SHP77 treated with DMSO at 0.1 percent for 48 hours (cell line): ENCODE measurements around the gene LINGO1.

Experiments
- DNase-seq: peaks from one replicate; lab custom pipeline; 2025; lab: John Stamatoyannopoulos, UW

Gene LINGO1, protein sequence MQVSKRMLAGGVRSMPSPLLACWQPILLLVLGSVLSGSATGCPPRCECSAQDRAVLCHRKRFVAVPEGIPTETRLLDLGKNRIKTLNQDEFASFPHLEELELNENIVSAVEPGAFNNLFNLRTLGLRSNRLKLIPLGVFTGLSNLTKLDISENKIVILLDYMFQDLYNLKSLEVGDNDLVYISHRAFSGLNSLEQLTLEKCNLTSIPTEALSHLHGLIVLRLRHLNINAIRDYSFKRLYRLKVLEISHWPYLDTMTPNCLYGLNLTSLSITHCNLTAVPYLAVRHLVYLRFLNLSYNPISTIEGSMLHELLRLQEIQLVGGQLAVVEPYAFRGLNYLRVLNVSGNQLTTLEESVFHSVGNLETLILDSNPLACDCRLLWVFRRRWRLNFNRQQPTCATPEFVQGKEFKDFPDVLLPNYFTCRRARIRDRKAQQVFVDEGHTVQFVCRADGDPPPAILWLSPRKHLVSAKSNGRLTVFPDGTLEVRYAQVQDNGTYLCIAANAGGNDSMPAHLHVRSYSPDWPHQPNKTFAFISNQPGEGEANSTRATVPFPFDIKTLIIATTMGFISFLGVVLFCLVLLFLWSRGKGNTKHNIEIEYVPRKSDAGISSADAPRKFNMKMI

GRCh38 chr15:77632534-77633133 lies at the start of gene LINGO1:
Gene LINGO1 (minus strand): TSS chr15:77632912. CDS start chr15:77632315, 597 bp downstream.
- no peak for DNase-seq

GRCh38 chr15:77681362-77681761 lies 48.6 kb upstream of the LINGO1 start:
- no peak for DNase-seq

- no peak for DNase-seq
Observed at GRCh38 chr15:77676569-77677375, 44.1 kb upstream of the LINGO1 start.

DNA sequence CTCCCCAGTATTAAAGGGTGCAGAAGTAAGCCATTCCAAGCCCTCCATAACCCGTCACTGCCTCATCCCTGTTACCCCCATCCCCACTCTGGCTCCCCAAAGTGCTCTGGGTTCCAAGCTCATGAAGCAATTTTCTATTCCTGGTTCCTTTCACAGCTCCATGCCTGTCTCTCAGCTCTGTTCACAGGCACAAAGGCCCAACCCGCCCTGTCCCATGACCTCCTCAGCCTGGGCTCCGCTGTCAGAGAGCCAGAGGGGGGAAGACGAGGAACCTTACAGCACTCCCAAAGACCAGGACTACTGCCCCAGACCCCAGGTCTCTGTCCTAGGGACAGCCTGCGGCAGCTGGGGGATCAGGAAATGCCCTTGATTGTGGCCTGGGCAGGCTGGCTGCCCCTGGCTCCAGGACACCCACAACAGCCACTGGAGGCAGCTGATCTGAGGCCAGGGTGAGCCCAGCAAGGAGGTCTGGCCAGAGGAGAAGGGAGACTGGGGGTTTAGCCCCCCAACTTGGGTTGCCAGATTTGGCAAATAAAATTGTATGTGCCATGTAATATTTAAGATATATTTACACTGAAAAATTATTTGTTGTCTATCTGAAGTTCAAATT lies 43.2 kb upstream of the LINGO1 start:
- no peak for DNase-seq

- no peak for DNase-seq
Observed at GRCh38 chr15:77674327-77674726, 41.6 kb upstream of the LINGO1 start.

- DNase-seq, result no peak
Observed at GRCh38 chr15:77673866-77674265, 41.2 kb upstream of the LINGO1 start.

- DNase-seq, result no peak
Observed at GRCh38 chr15:77672135-77672534, 39.4 kb upstream of the LINGO1 start.

GRCh38 chr15:77671362-77672056 lies 38.8 kb upstream of the LINGO1 start:
- DNase-seq, result no peak

GRCh38 chr15:77670558-77671361 lies 38.0 kb upstream of the LINGO1 start:
- no peak for DNase-seq

DNA sequence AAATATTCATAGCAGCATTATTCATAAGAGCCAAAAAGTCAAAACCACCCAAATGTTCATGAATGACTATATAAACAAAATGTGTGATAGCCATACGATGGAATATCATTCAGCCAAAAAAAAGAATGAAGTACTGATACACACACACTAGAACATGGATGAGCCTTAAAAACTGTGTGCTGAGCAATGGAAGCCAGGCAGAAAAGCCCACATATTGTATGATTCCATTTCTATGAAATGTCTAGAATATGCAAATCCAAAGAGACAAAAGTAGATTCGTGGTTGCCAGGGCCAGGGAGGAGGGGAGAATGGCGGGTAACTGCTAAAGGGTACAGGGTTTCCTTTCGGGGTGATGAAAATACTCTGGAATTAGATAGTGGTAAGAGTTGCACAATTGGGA lies 37.2 kb upstream of the LINGO1 start:
- DNase-seq, result no peak

DNA sequence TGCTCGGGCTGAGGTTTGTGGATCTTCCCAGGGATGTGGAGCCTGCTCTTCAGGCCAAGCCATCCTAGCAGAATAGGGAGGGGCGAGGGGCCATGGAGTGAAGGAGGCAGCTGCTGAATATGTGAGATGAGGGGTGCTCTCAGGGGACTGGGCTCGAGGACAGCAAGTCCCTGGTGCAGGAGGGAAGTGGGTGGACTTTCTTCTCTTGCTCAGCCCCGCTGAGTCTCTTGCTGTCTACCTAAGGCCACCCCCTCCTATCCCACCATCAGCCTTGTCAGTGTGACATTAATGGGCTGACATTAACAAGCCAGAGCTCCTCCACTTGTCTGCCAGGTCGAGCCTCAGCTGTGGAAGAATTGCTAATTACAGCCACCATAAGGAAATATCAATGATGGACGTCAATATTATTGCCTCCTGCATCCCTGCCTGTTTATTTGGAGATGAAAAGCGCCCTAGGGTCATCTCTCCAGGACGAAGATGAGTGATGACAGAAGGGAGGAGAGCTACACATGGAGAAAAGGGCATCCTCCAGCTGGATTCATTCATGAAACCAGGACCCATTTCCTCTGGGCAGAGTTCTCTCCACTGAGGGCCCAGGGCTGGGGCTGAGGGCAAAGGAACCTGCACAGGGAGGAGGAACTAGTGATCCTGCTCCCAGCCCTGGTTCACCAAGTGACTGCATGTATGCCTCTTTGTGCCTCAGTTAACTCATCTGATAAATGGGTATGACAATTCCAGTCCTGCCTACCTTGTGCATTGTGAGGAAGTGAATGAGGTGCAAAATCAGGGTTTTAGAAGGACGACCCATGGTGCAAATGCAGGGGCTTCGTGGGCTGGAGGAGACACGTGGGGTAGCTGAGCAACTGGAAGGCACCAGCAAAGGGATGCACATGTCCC lies 34.9 kb upstream of the LINGO1 start:
- DNase-seq, result no peak

DNA sequence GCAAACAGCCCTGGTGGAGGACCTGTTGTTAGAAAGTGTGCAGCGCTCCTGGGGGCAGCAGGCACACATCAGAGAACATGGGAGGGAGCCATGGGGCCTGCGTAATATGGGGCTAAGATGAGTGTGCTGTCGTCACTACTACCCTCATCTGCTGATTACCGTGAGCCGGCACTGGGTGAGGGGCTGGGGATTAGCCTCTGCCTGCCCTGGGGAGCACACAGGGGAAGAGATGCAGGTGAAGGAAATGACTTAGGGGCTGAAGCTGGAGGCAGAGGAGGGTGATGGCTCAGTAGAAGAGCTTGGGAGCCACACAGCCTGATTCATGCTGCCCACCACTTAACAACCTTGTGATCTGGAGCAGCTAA lies 33.6 kb upstream of the LINGO1 start:
- DNase-seq, result no peak

GRCh38 chr15:77665530-77666295 lies 33.0 kb upstream of the LINGO1 start:
- no peak for DNase-seq

DNA sequence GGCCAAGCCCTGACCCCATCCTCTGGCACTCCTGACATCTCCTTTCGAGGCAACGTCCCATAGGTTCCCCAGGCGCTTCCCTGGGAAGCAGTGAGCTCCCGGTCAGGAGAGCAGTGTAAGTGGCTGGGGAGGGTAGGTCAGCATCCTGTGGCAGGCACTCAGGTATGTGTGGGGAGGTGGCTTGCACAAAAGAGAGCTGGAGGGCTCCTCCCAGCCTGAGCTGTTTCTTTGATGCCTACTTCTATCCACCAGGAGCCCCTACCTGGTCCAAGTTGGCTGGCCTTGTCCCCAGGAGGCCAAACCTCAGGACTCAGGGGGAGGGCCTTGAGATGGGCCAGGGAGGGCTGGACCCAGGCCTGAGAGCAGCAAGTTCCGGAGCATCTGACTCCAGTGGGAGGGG lies 31.7 kb upstream of the LINGO1 start:
- no peak for DNase-seq

GRCh38 chr15:77663256-77663655 lies 30.5 kb upstream of the LINGO1 start:
- DNase-seq, result no peak

DNA sequence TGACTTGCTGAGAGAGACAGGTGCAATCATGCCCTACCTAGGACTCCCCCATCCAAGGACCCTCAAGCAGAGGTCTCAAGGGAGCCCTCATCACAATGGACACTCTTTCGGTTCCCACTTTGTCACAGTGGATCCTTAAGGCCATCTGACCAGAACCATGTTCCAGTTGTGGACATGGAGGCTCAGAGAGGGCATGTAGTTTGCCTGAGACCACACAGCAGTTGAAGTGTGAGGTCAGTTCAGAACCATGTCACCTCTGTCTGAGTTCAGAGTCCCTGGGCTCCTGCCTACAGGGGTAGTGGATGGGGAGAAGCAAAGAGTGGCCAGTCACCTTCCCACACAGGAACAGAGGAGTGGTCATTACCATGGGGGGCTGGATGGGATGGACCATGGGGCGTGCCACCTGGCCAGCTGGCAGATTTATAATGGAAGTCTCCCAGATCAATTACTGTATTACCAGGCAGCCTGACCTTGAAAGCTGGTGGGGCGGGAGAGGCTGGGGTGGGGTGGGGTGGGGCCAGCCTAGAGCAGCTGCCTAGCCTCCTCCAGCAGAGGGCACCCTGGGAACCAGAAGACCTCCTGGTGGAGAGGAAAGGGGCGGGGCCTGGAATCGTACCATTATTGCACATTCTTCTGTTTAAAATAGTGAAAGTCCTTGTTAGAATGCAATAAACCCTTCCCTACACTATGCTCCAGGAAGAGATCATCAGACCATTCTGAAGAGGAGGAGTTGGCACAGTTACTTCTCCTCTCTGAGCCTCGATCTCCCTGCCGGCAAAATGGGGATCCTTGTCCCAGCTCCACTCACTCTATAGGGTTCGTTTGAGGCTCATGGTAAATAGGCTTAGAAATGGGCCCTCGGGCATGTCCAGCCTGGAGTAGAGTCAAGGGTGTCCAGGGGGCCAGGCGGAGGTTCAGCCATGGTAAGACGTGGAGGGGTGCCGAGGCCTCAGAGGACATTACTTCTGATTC lies 26.9 kb upstream of the LINGO1 start:
- peak; percentile 27 for DNase-seq

DNA sequence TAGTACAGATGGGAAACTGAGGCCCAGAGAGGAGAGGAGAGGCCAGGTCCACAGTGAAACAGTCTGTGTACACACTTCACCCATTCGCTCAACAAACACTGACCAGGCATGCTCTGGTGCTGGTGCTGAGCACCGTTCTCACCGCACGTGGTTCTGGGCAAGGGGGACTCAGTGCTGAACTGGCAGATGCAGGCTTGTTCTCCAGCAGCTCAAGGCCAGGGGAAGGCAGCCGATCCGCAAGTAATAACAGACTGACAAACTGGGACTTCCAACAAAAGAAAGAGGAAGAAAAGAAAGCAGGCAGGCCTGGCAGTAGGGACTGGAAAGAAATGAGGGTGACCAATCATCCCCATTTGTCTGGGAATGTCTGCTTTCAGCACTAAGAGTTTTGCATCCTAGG lies 25.6 kb upstream of the LINGO1 start:
- DNase-seq, result no peak
